ENCODE results near the gene DHRS12.

- TF ChIP-seq CTCF (IDR thresholded peaks at IDR 0.05) (no peak), POLR2A (IDR thresholded peaks at IDR 0.05) (no peak)
Measured at GRCh38 chr13:51814071-51814470, 10.1 kb upstream of the DHRS12 start.

Measured in right lobe of liver (tissue), 4 donors.